AG04449 (cell line): ENCODE results near the gene OR5H2.

Source experiments
- CTCF ChIA-PET: fragments of 350-600 bp; formaldehyde crosslinking; extraction: SDS; loops from one replicate; lab custom pipeline; 2021; ENCODE audit warnings: antibody characterized with exemption; lab: Yijun Ruan, JAX
- POLR2A ChIA-PET: fragments of 400-600, 350-600 bp; formaldehyde crosslinking; extraction: SDS; loops from one replicate; lab custom pipeline; 2020; ENCODE audit warnings: antibody characterized with exemption, inconsistent platforms; lab: Yijun Ruan, JAX
- DNase-seq: peaks from one replicate; pipeline ENCODE4 v3.0.0-alpha.2; 2010; ENCODE audit warnings: low read depth, low spot score
- H3K4me3 ChIP-seq: 2 replicates; pipeline ENCODE4 v1.5.1; 2011; ENCODE audit warnings: low read depth, mild to moderate bottlenecking, control low read depth, low read length
- TF ChIP-seq, protein P1 (sequence below): IDR thresholded peaks from one replicate; pipeline ENCODE4 v1.5.1; 2011; ENCODE audit warnings: mild to moderate bottlenecking, moderate library complexity, low read length, control low read depth, inconsistent platforms; ENCODE audit not compliant: insufficient read depth; ENCODE audit errors: missing control alignments

The OR5H2 gene

DNA sequence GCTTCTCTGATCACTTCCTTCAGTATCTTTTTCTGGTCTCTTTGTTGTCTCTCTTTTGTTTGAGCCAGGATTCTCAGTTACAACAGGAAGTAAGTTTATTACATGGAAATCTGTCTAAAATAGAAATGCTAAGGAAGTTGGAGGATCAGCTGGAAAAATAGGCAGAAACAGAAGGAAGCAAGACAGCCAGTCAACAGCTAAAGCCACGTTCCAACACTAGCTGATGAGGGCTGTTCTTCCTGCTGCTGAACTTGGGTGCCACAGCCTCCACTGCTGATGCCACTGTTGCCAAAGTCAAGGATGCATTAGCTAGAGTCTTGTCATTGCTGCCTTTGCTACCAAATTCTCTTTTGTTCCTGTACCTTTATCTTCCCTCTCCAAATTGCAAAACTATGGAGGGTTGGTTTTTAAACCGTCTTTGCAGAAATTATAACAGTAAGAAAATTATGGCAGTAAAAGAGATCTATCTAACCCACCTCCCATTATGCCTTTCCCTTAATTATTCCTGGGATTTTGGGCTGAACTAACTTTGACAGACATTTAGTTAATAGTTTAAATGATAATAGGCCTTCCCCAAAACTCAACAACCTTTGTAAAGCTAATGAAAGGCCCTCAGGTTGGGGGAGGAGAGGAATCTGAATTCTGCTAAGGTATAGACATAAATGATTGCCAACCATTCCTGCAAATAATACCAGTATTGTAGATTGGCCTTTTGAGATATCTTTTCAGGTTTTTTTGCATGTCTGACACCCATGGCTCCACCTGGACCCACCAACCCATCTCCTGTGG, 44.0 kb downstream of the OR5H2 start:
- POLR2A ChIA-PET: no interaction called here
- TF ChIP-seq, protein P1, sequence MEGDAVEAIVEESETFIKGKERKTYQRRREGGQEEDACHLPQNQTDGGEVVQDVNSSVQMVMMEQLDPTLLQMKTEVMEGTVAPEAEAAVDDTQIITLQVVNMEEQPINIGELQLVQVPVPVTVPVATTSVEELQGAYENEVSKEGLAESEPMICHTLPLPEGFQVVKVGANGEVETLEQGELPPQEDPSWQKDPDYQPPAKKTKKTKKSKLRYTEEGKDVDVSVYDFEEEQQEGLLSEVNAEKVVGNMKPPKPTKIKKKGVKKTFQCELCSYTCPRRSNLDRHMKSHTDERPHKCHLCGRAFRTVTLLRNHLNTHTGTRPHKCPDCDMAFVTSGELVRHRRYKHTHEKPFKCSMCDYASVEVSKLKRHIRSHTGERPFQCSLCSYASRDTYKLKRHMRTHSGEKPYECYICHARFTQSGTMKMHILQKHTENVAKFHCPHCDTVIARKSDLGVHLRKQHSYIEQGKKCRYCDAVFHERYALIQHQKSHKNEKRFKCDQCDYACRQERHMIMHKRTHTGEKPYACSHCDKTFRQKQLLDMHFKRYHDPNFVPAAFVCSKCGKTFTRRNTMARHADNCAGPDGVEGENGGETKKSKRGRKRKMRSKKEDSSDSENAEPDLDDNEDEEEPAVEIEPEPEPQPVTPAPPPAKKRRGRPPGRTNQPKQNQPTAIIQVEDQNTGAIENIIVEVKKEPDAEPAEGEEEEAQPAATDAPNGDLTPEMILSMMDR: no peak
- DNase-seq: no peak
- CTCF ChIA-PET: interaction anchor here (3.6 kb wide), 1 partner anchor 286 kb away, joined by 30 read pairs; no protein-coding TSS in a partner anchor
- H3K4me3 ChIP-seq: no peak overlapping the region

DNA sequence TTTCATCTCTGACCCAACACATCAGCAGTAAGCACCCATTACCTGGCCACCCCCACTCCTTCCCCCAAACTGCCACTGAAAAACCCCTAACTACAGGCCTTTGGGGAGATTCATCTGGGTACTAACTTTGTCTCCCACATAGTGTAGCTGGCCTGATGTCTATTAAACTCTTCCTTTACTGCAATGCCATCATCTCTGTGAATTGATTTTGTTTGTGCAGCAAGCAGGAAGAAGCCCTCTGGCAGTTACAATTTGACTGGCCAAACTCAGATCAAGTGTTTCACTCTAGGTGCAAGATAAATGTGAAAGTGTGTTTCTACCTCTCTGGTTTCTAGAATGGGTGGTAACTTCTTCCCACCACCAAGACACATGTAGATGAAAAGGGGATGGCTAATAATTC, 44.6 kb downstream of the OR5H2 start:
- DNase-seq: no peak
- TF ChIP-seq, protein P1: no peak
- ChIA-PET CTCF (interaction anchor here (3.6 kb wide), 1 partner anchor 287 kb away, joined by 30 read pairs; no protein-coding TSS in a partner anchor), POLR2A (no interaction called here)
- H3K4me3 ChIP-seq: no peak overlapping the region

DNA sequence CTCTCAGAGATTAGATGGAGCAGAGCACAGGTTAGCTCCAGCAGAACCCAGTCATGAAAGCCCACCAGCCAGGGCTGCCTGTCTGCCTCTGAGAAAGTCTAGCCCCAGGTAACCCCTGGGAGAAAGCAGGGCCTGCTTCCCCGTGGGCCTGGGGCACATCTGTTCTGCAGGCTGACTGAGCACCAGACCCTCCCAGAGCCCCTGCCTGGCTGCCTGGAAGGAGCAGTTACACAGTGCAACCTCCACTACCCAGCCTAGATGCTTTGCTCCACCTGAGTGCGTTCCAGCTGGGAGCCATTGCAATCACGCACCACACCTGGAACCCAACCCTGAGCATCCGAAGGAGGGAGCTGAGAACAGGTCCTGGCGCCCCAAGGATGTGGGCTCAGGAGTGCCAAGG, 46.6 kb downstream of the OR5H2 start:
- POLR2A ChIA-PET: no interaction called here
- H3K4me3 ChIP-seq: no peak overlapping the region
- no peak for DNase-seq
- TF ChIP-seq, protein P1: no peak
- CTCF ChIA-PET: interaction anchor here (1.0 to 4.0 kb wide), 8 partner anchors 10 to 303 kb away, joined by 3 to 132 read pairs (median 8); no protein-coding TSS in a partner anchor

DNA sequence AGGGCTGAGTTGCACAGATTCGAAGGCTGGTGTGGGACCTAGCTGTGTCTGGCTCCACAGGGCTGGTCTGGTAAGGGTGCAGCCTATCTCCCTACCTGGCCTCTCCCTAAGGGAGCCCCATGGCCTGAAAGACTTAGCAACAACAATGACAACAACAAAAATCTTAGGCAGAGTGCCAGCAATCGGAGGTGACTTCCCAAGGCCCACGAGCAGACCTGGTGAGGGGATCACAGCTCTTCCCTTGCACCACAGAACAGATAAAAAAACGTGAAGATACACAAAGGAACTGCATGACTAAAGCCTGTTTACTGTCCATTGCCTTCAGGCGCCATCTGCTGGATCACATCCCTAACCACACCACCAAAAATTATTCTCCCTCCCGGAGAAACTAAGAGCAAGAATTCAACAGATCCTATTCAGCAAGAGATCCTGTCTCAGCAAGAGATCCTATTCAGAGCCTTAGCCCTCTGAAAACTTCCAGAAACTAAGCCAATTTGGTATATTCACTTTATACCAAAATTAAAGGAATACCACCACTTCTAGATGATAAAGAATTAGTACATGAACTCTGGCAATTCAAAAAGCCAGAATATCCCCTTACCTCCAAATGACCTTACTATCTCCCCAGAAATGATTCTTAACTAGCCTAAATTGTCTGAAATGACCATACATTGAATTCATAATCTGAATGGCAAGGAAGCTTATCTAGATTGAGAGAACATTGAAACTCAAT, 47.3 kb downstream of the OR5H2 start:
- no peak for DNase-seq
- CTCF ChIA-PET: interaction anchor here (0.9 to 4.0 kb wide), 13 partner anchors 10 to 321 kb away, joined by 3 to 132 read pairs (median 4); no protein-coding TSS in a partner anchor
- TF ChIP-seq, protein P1: peak; percentile 67
- H3K4me3 ChIP-seq: no peak overlapping the region
- POLR2A ChIA-PET: no interaction called here

DNA sequence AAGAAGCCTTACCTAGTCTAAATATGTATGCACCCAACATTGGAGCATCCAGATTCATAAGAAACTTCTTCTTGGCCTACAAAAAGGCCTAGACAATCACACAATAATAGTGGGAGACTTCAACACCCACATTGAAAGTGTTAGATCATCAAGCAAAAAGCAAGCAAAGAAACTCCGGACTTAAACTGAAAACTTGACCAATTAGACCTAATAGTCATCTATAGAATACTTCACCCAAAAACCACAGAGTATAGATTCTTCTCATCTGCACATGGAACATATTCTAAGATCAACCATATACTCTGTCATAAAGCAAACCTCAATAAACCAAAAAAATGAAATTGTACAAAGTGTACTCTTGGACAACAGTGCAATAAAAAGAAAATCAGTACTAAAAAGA, 49.0 kb downstream of the OR5H2 start:
- H3K4me3 ChIP-seq: no peak overlapping the region
- POLR2A ChIA-PET: no interaction called here
- CTCF ChIA-PET: interaction anchor here (4.0 kb wide), 1 partner anchor 291 kb away, joined by 132 read pairs; no protein-coding TSS in a partner anchor
- TF ChIP-seq, protein P1: no peak
- DNase-seq: no peak
